H1 (cell line): ENCODE measurements around the gene ADAMTS3. TPM values are rescaled to one million over a fixed set of nuclear protein-coding genes. Genes with fewer than 3 reads are reported as not detected.

ENCODE experiments used
- CTCF ChIA-PET: fragments of 300-600 bp; sonication (Branson Sonifier 250); formaldehyde crosslinking; loops from one replicate; lab custom pipeline; 2021; ENCODE audit not compliant: partially characterized antibody; lab: Charles Lee
- POLR2A ChIA-PET: fragments of 300-600 bp; sonication (Branson Sonifier 250); formaldehyde crosslinking; loops from one replicate; lab custom pipeline; 2021; ENCODE audit warnings: inconsistent platforms; ENCODE audit not compliant: partially characterized antibody; lab: Charles Lee
- DNase-seq, 2 experiments: peaks; one replicate each; pipeline versions ENCODE4 v3.0.0 to v3.0.0-alpha.2; 2010 to 2022; ENCODE audit warnings: low spot score in 2 of 2, low read depth in 1 of 2, mixed read lengths in 1 of 2
- FAIRE-seq: peaks from 2 replicates; lab custom pipeline; 2011; peaks lifted over from hg19 to GRCh38; lab: Jason Lieb, UNC
- H2AFZ ChIP-seq: 2 replicates; pipeline ENCODE4 v1.8.1; 2012; ENCODE audit warnings: low read length, inconsistent platforms
- H2AK5ac ChIP-seq: 2 replicates; pipeline ENCODE4 v1.6.1; 2013; ENCODE audit warnings: low read depth, low read length
- H2BK120ac ChIP-seq: replicated peaks from 2 replicates; pipeline ENCODE3; 2013; ENCODE audit warnings: low read depth, low read length, inconsistent platforms
- H2BK12ac ChIP-seq: 2 replicates; pipeline ENCODE4 v1.6.1; 2013; ENCODE audit warnings: low read depth, low read length
- H2BK15ac ChIP-seq: 2 replicates; pipeline ENCODE4 v1.6.1; 2013; ENCODE audit warnings: low read length
- H2BK20ac ChIP-seq: 2 replicates; pipeline ENCODE4 v1.6.1; 2013; ENCODE audit warnings: low read length
- H2BK5ac ChIP-seq: 2 replicates; pipeline ENCODE4 v1.6.1; 2013; ENCODE audit warnings: low read depth, low read length
- H3K14ac ChIP-seq: 2 replicates; pipeline ENCODE4 v1.6.1; 2013; ENCODE audit warnings: inconsistent platforms; ENCODE audit not compliant: insufficient read length
- H3K18ac ChIP-seq: 2 replicates; pipeline ENCODE4 v1.6.1; 2013; ENCODE audit warnings: low read length; ENCODE audit errors: extremely low read depth
- H3K23ac ChIP-seq: 2 replicates; pipeline ENCODE4 v1.6.1; 2013; ENCODE audit warnings: inconsistent platforms; ENCODE audit not compliant: insufficient read length
- H3K23me2 ChIP-seq: 2 replicates; pipeline ENCODE4 v1.6.1; 2013; ENCODE audit warnings: low read depth, low read length
- H3K27ac ChIP-seq: 2 replicates; pipeline ENCODE4 v1.6.1; 2011; ENCODE audit warnings: low read depth, low read length, inconsistent platforms
- H3K27me3 ChIP-seq, 4 experiments: replicated peaks in 1 of 4; 1 replicate in 1 of 4; 2 replicates in 3 of 4; pipeline versions ENCODE4 v1.6.1 to v1.8.1; 2011 to 2013; ENCODE audit warnings: low read length in 3 of 4, mild to moderate bottlenecking in 3 of 4, inconsistent platforms in 2 of 4, mixed read lengths in 2 of 4, moderate library complexity in 1 of 4; ENCODE audit not compliant: control insufficient read depth in 3 of 4, insufficient read depth in 3 of 4; ENCODE audit errors: extremely low read depth in 1 of 4
- H3K36me3 ChIP-seq, 4 experiments: 2 replicates each; pipeline versions ENCODE4 v1.6.1 to v1.8.1; 2011 to 2013; ENCODE audit warnings: mild to moderate bottlenecking in 4 of 4, low read length in 3 of 4, moderate library complexity in 2 of 4, control low read depth in 1 of 4, inconsistent platforms in 1 of 4; ENCODE audit not compliant: insufficient read depth in 4 of 4, control insufficient read depth in 2 of 4
- H3K4ac ChIP-seq: replicated peaks from 2 replicates; pipeline ENCODE3; 2013; ENCODE audit warnings: low read length, low read depth, mixed read lengths, inconsistent platforms; ENCODE audit not compliant: insufficient read length
- H3K4me1 ChIP-seq, 4 experiments: replicated peaks in 1 of 4; 1 replicate in 1 of 4; 2 replicates in 3 of 4; pipeline versions ENCODE4 v1.6.1 to v1.8.1; 2011 to 2013; ENCODE audit warnings: low read length in 3 of 4, inconsistent platforms in 2 of 4, mixed read lengths in 1 of 4; ENCODE audit not compliant: insufficient read depth in 4 of 4, control insufficient read depth in 3 of 4
- H3K4me2 ChIP-seq, 2 experiments: 2 replicates each; pipeline versions ENCODE4 v1.6.1 to v1.8.1; 2011 to 2013; ENCODE audit warnings: low read depth in 2 of 2, low read length in 2 of 2, control low read depth in 1 of 2, inconsistent platforms in 1 of 2, mild to moderate bottlenecking in 1 of 2; ENCODE audit not compliant: insufficient read depth in 1 of 2
- H3K4me3 ChIP-seq, 4 experiments: fragments of 200-600, 300-600 bp in 1 of 4; sonication (generic), shearing (Covaris generic), sonication (Bioruptor Twin) in 1 of 4; 2 replicates each; pipeline versions ENCODE4 v1.5.1 to v1.8.1; 2011 to 2016; ENCODE audit warnings: low read length in 4 of 4, low read depth in 3 of 4, control low read depth in 2 of 4, inconsistent platforms in 2 of 4, mild to moderate bottlenecking in 2 of 4, mixed read lengths in 1 of 4, moderate library complexity in 1 of 4; ENCODE audit not compliant: insufficient read depth in 2 of 4; ENCODE audit errors: extremely low read depth in 1 of 4
- H3K56ac ChIP-seq: replicated peaks from 2 replicates; pipeline ENCODE3; 2013; ENCODE audit warnings: low read depth, mild to moderate bottlenecking, mixed read lengths, low read length, inconsistent platforms; ENCODE audit not compliant: insufficient read length
- H3K79me1 ChIP-seq: 2 replicates; pipeline ENCODE4 v1.6.1; 2013; ENCODE audit warnings: low read depth, low read length, control low read depth
- H3K79me2 ChIP-seq, 2 experiments: 2 replicates each; pipeline versions ENCODE4 v1.6.1 to v1.8.1; 2012 to 2013; ENCODE audit warnings: low read length in 2 of 2, mild to moderate bottlenecking in 2 of 2, inconsistent platforms in 1 of 2; ENCODE audit not compliant: insufficient read depth in 2 of 2, control insufficient read depth in 1 of 2
- H3K9ac ChIP-seq, 4 experiments: replicated peaks in 1 of 4; 1 replicate in 1 of 4; 2 replicates in 3 of 4; pipeline versions ENCODE4 v1.6.1 to v1.8.1; 2011 to 2013; ENCODE audit warnings: low read depth in 3 of 4, low read length in 3 of 4, control low read depth in 2 of 4, mild to moderate bottlenecking in 2 of 4, moderate library complexity in 2 of 4, inconsistent platforms in 1 of 4; ENCODE audit errors: extremely low read depth in 1 of 4
- H3K9me3 ChIP-seq, 2 experiments: 2 replicates each; pipeline versions ENCODE4 v1.6.1 to v1.8.1; 2012 to 2013; ENCODE audit warnings: mild to moderate bottlenecking in 2 of 2, moderate library complexity in 2 of 2, control low read depth in 1 of 2, inconsistent platforms in 1 of 2, low read depth in 1 of 2, low read length in 1 of 2, mixed read lengths in 1 of 2; ENCODE audit not compliant: insufficient read depth in 2 of 2
- H4K20me1 ChIP-seq, 2 experiments: replicated peaks in 1 of 2; 2 replicates each; pipeline versions ENCODE3 to v1.8.1; 2011 to 2013; ENCODE audit warnings: inconsistent platforms in 2 of 2, low read length in 2 of 2, mild to moderate bottlenecking in 1 of 2; ENCODE audit not compliant: insufficient read depth in 2 of 2, control insufficient read depth in 1 of 2
- H4K5ac ChIP-seq: 2 replicates; pipeline ENCODE4 v1.6.1; 2013; ENCODE audit warnings: low read length, low read depth, mixed read lengths, inconsistent platforms; ENCODE audit not compliant: insufficient read length
- H4K8ac ChIP-seq: 2 replicates; pipeline ENCODE4 v1.8.0; 2013; ENCODE audit warnings: mild to moderate bottlenecking, moderate library complexity, low read length, inconsistent platforms; ENCODE audit not compliant: insufficient read depth; ENCODE audit errors: extremely low read depth
- H4K91ac ChIP-seq: replicated peaks from 2 replicates; pipeline ENCODE3; 2013; ENCODE audit warnings: low read length, mixed read lengths, inconsistent platforms; ENCODE audit not compliant: insufficient read length
- ASH2L ChIP-seq: fragments of 200-600, 300-600 bp; sonication (generic); IDR thresholded peaks from one replicate; pipeline ENCODE4 v1.7.1; 2017; ENCODE audit warnings: low read length
- CHD2 ChIP-seq: IDR thresholded peaks from 2 replicates; pipeline ENCODE4 v1.6.1; 2012; ENCODE audit warnings: low read length, improper control_type of control experiment
- GABPA ChIP-seq: IDR thresholded peaks from 2 replicates; pipeline ENCODE4 v1.6.1; 2011; ENCODE audit warnings: mild to moderate bottlenecking, low read length, moderate library complexity, borderline replicate concordance; ENCODE audit not compliant: insufficient read depth
- POLR2A ChIP-seq, 2 experiments: IDR thresholded peaks; 1 replicate in 1 of 2; 2 replicates in 1 of 2; pipeline ENCODE4 v1.6.1; 2011; ENCODE audit warnings: low read depth in 2 of 2, low read length in 2 of 2, mild to moderate bottlenecking in 2 of 2; ENCODE audit errors: control extremely low read depth in 1 of 2
- RNF2 ChIP-seq: fragments of 200-900, 300-1000 bp; sonication (generic); IDR thresholded peaks from 2 replicates; pipeline ENCODE4 v1.7.1; 2016; ENCODE audit warnings: borderline replicate concordance, low read depth, mild to moderate bottlenecking, antibody characterized with exemption, low read length; ENCODE audit not compliant: poor library complexity, severe bottlenecking; ENCODE audit errors: missing control alignments
- YY1 ChIP-seq: IDR thresholded peaks from 2 replicates; pipeline ENCODE4 v1.6.1; 2011; ENCODE audit warnings: low read depth, mild to moderate bottlenecking, low read length
- WGBS, 2 experiments: shearing (Covaris generic) in 1 of 2; methylation state at CpG; one replicate each; pipeline versions ENCODE4 v1.1.6 to v1.1.7; 2013 to 2015; ENCODE audit warnings: low lambda C conversion rate in 2 of 2, mixed read lengths in 2 of 2, inconsistent platforms in 1 of 2, low coverage in 1 of 2, missing lambda C conversion rate in 1 of 2; ENCODE audit not compliant: insufficient replicate concordance in 2 of 2, insufficient coverage in 1 of 2, insufficient read length in 1 of 2; ENCODE audit errors: extremely low coverage in 1 of 2, missing lambda C conversion rate in 1 of 2; 5-methylcytosine and 5-hydroxymethylcytosine counted together
- polyA plus RNA-seq, 7 experiments: library from polyadenylated mRNA; depleted of rRNA in 3 of 7; stranded (reverse) in 5 of 7; unstranded in 2 of 7; fragments of >200 nt in 5 of 7; fragments of 200-250 nt in 2 of 7; gene quantifications; 1 replicate in 5 of 7; 2 replicates in 1 of 7; 4 replicates in 1 of 7; pipeline versions ENCODE4 v1.2.1 to v1.2.3, GENCODE V29; 2011 to 2013; ENCODE audit warnings: missing spikeins in 2 of 7, mixed read lengths in 2 of 7
- total RNA-seq: library from RNA; stranded (reverse); fragmentation: NEBNext Ultra II Directional; extraction: Animal tissue kit (Norgen Biotek cat#: 25700); gene quantifications from 2 replicates; pipeline ENCODE4 v1.2.1, GENCODE V29; 2021
- TF ChIP-seq, protein P1 (sequence below), 3 experiments: IDR thresholded peaks; 1 replicate in 2 of 3; 2 replicates in 1 of 3; pipeline versions ENCODE4 v1.5.1 to v1.6.1; 2011; ENCODE audit warnings: low read length in 3 of 3, mild to moderate bottlenecking in 3 of 3, inconsistent platforms in 2 of 3, low read depth in 1 of 3, moderate library complexity in 1 of 3; ENCODE audit not compliant: insufficient read depth in 1 of 3; ENCODE audit errors: control extremely low read depth in 1 of 3

The ADAMTS3 gene
- total and polyA plus RNA-seq, 2 of the 8 experiments (the other 6 are each of a cell fraction or from before 2014, with no cell fraction given) = 1.3 to 3.4 TPM

DNA sequence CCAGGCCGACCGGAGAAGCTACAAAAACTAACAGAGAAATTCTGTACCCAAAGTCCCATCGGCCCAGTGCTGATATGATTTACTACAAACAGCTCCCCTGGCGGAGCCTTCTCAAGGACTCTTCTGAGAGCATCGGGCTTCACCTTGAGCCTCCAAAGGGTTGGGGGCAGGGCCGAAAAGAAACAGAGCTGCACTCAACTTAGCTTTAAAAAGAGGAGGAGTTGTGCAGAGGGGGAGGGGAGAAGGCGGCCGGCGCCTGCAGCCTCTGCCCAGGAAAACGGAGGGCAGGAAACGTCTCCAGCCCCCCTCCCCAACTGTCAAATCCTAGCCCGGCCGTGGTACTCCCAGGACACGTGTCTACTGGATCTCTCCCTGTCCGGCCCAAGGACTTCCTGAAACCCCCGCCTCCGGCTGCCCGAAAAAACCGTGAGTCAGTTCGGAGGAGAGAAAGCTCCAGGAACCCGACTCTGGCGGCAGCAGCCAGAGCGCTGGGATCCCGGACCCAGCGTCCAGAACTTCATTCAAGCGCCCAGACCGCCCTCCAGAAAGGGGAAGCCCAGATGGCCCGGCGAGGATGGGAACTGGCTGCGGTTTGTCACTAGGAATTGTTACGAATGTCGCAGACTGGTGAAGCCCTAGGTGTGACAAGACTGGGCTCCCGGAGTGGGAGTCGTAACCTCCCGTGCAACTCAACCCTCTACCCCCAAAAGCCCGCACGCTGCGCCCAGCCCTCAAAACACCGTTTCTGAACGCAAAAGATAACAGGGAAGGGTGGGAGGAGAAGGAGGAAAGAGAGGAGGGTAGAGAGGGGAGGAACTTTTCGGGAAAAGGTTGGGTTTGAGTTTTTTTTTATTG, 973 bp downstream of the ADAMTS3 start:
- H3K79me1 ChIP-seq = no peaks in the 10 kb centered on the region
- H3K9ac ChIP-seq = peak overlapping the region in 3 of 4 experiments; percentile 15 to 54 (median 16); a peak in 4 of 7 replicates
- peak overlapping the region; percentile 95 for H2AFZ ChIP-seq
- H3K4me2 ChIP-seq = peak overlapping the region; percentile 90 to 98
- no peak overlapping the region for H2BK20ac ChIP-seq
- no peak overlapping the region; the same call in 1 of the 2 replicates for H3K18ac ChIP-seq
- H2BK15ac ChIP-seq = no peak overlapping the region
- H3K79me2 ChIP-seq = no peaks in the 10 kb centered on the region
- ChIA-PET CTCF (interaction anchor here (0.7 to 1.5 kb wide), 8 partner anchors 9 to 310 kb away, joined by 3 to 6 read pairs (median 3); no protein-coding TSS in a partner anchor), POLR2A (interaction anchor here (0.6 to 1.3 kb wide), 2 partner anchors 63 to 148 kb away, joined by 3 read pairs; no protein-coding TSS in a partner anchor)
- H3K9me3 ChIP-seq = no peaks in the 10 kb centered on the region
- 1% methylated on average over 34 of the region's 41 CpGs; no CpG with 5 or more reads in 1 of the 2 experiments for WGBS, 2 experiments
- no peaks in the 10 kb centered on the region for H3K36me3 ChIP-seq
- no peak overlapping the region for H3K23ac ChIP-seq
- peak overlapping the region; percentile 47 to 77 (median 66) for H3K4me3 ChIP-seq
- H3K4me1 ChIP-seq = peaks cover 2 to 14% (median 6%) of the 10 kb centered on the region in 4 experiments; a peak in 6 of 7 replicates
- peaks cover 9% of the 10 kb centered on the region; the same call in 1 of the 2 replicates for H3K23me2 ChIP-seq
- H2BK120ac ChIP-seq = no peak overlapping the region
- H4K5ac ChIP-seq = no peak overlapping the region
- no peak overlapping the region for H2BK12ac ChIP-seq
- no peaks in the 10 kb centered on the region for H4K20me1 ChIP-seq
- no peak overlapping the region for H3K14ac ChIP-seq
- no peak overlapping the region for H4K91ac ChIP-seq
- no peak overlapping the region for H2BK5ac ChIP-seq
- no peak overlapping the region for H3K4ac ChIP-seq
- H4K8ac ChIP-seq = peak overlapping the region; percentile 18; the same call in 1 of the 2 replicates
- H2AK5ac ChIP-seq = no peak overlapping the region
- no peaks in the 10 kb centered on the region for H3K27me3 ChIP-seq
- FAIRE-seq (no peak), DNase-seq (peak; percentile 75 to 82)
- H3K56ac ChIP-seq = peak overlapping the region; percentile 28
- no peak overlapping the region for H3K27ac ChIP-seq
- peak; percentile 45; the same call in 1 of the 2 replicates for TF ChIP-seq CHD2
- peak in 1 of 2 experiments; percentile 46; a peak in 1 of 3 replicates for TF ChIP-seq POLR2A (IDR thresholded peaks at IDR 0.05; ENCODE audit: control extremely low read depth in 1 of 2, low read depth in 2 of 2, low read length in 2 of 2)
- 0 out of 2 replicates have a peak, but pooled peaks have one; percentile 5 for TF ChIP-seq YY1
- TF ChIP-seq RNF2 = no peak
- TF ChIP-seq ASH2L = peak; percentile 88
- TF ChIP-seq GABPA = no peak
- TF ChIP-seq, protein P1, sequence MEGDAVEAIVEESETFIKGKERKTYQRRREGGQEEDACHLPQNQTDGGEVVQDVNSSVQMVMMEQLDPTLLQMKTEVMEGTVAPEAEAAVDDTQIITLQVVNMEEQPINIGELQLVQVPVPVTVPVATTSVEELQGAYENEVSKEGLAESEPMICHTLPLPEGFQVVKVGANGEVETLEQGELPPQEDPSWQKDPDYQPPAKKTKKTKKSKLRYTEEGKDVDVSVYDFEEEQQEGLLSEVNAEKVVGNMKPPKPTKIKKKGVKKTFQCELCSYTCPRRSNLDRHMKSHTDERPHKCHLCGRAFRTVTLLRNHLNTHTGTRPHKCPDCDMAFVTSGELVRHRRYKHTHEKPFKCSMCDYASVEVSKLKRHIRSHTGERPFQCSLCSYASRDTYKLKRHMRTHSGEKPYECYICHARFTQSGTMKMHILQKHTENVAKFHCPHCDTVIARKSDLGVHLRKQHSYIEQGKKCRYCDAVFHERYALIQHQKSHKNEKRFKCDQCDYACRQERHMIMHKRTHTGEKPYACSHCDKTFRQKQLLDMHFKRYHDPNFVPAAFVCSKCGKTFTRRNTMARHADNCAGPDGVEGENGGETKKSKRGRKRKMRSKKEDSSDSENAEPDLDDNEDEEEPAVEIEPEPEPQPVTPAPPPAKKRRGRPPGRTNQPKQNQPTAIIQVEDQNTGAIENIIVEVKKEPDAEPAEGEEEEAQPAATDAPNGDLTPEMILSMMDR (IDR thresholded peaks at IDR 0.05; ENCODE audit: control extremely low read depth in 1 of 3, insufficient read depth in 1 of 3, low read depth in 1 of 3, low read length in 3 of 3) = peak; percentile 22 to 53 (median 31); a peak in 3 of 4 replicates
